ENCODE data around the gene FAS. TPM values are rescaled to one million over a fixed set of nuclear protein-coding genes. Genes with fewer than 3 reads are reported as not detected.

FAS gene
- total RNA-seq, 4 donors from 2014 or later = 14.4 to 133 (median 48.7) TPM

GRCh38 chr10:88974446-88975376 lies 15.9 kb upstream of the FAS start:
- Histone ChIP-seq H3K9me3 (no peaks in the 10 kb centered on the region), H3K36me3 (no peaks in the 10 kb centered on the region), H3K27me3 (no peaks in the 10 kb centered on the region), H3K27ac (peak overlapping the region; percentile 82 to 95), H3K4me3 (peak overlapping the region; percentile 33 to 39), H3K4me1 (peaks cover 4 to 16% of the 10 kb centered on the region in 2 donors)
- no peak for DNase-seq
- TF ChIP-seq POLR2A (IDR thresholded peaks at IDR 0.05) (no peak), CTCF (IDR thresholded peaks at IDR 0.05) (no peak)
- intact Hi-C loops (cut with DNase I; ENCODE audit: low total_unique reads) = no loop called here

- Histone ChIP-seq H3K9me3 (no peaks in the 10 kb centered on the region), H3K36me3 (no peaks in the 10 kb centered on the region), H3K4me1 (peaks cover 10 to 22% of the 10 kb centered on the region in 2 donors), H3K27ac (peak overlapping the region; percentile 82 to 95), H3K27me3 (no peaks in the 10 kb centered on the region), H3K4me3 (peak overlapping the region; percentile 33 to 39)
- intact Hi-C loops (cut with DNase I; ENCODE audit: low total_unique reads) = no loop called here
- TF ChIP-seq CTCF (IDR thresholded peaks at IDR 0.05) (no peak), POLR2A (IDR thresholded peaks at IDR 0.05) (no peak)
- no peak for DNase-seq
Observed at GRCh38 chr10:88975377-88975720, 15.2 kb upstream of the FAS start.

- H3K4me1 ChIP-seq = peaks cover 14 to 34% of the 10 kb centered on the region in 2 donors
Observed at GRCh38 chr10:88978463-88978862, 12.1 kb upstream of the FAS start.

GRCh38 chr10:88979153-88979562 lies 11.4 kb upstream of the FAS start:
- intact Hi-C loops (cut with DNase I; ENCODE audit: low total_unique reads) = no loop called here

More at GRCh38 chr10:88978463-88978862, 12.1 kb upstream of the FAS start:
- intact Hi-C loops (cut with DNase I; ENCODE audit: low total_unique reads) = no loop called here
- Histone ChIP-seq H3K27me3 (no peaks in the 10 kb centered on the region), H3K4me3 (no peak overlapping the region), H3K36me3 (no peaks in the 10 kb centered on the region), H3K27ac (peak overlapping the region; percentile 83 to 99), H3K9me3 (no peaks in the 10 kb centered on the region)
- no peak for DNase-seq
- TF ChIP-seq CTCF (IDR thresholded peaks at IDR 0.05) (no peak), POLR2A (IDR thresholded peaks at IDR 0.05) (no peak)

More at GRCh38 chr10:88979153-88979562, 11.4 kb upstream of the FAS start:
- TF ChIP-seq CTCF (IDR thresholded peaks at IDR 0.05) (peak in 1 of 4 experiments; percentile 11), POLR2A (IDR thresholded peaks at IDR 0.05) (peak; percentile 19 to 24)
- H3K4me3 ChIP-seq = no peak overlapping the region
- peak overlapping the region; percentile 83 to 99 for H3K27ac ChIP-seq
- peak; percentile 70 to 74 for DNase-seq
- no peaks in the 10 kb centered on the region for H3K36me3 ChIP-seq
- H3K27me3 ChIP-seq = no peaks in the 10 kb centered on the region
- no peaks in the 10 kb centered on the region for H3K9me3 ChIP-seq
- H3K4me1 ChIP-seq = peaks cover 10 to 27% of the 10 kb centered on the region in 2 donors
